ENCODE results near the gene LIAS.

The LIAS gene

DNA sequence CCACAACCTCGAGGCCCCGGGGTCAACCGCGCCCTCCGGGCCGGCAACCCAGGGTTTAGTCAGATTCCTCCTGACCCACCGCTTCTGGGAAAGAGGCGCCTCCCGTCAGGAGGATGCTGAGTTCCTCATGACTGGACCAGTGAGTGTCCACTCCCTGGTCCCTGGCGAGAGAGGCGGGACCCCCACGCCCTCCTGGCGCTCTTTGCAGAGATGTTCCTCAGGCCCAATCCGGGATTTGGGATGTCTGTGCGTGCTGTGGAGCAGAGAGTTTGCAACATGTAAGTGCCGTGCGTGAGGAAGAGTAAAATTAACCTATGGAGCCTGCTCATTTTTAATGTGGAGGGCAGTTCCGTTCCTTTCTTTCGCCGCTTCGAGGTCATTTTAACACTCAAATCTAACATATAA lies 69.2 kb downstream of the LIAS start:
- H3K27me3 Mint-ChIP-seq = no peaks in the 10 kb centered on the region
- no peak for ATAC-seq
- peaks cover 20% of the 10 kb centered on the region for H3K9me3 Mint-ChIP-seq
- peak overlapping the region; percentile 99 for H3K4me3 Mint-ChIP-seq
- peaks cover 16% of the 10 kb centered on the region for H3K4me1 Mint-ChIP-seq
- peak overlapping the region; percentile 90 for H3K27ac Mint-ChIP-seq
- H3K36me3 Mint-ChIP-seq = peaks cover 26% of the 10 kb centered on the region
